EH (cell line): ENCODE results near the gene PIP4P1.

Source experiments
- DNase-seq: peaks from one replicate; pipeline ENCODE4 v3.0.0-alpha.2; 2015; ENCODE audit warnings: low read depth

The PIP4P1 gene

DNA sequence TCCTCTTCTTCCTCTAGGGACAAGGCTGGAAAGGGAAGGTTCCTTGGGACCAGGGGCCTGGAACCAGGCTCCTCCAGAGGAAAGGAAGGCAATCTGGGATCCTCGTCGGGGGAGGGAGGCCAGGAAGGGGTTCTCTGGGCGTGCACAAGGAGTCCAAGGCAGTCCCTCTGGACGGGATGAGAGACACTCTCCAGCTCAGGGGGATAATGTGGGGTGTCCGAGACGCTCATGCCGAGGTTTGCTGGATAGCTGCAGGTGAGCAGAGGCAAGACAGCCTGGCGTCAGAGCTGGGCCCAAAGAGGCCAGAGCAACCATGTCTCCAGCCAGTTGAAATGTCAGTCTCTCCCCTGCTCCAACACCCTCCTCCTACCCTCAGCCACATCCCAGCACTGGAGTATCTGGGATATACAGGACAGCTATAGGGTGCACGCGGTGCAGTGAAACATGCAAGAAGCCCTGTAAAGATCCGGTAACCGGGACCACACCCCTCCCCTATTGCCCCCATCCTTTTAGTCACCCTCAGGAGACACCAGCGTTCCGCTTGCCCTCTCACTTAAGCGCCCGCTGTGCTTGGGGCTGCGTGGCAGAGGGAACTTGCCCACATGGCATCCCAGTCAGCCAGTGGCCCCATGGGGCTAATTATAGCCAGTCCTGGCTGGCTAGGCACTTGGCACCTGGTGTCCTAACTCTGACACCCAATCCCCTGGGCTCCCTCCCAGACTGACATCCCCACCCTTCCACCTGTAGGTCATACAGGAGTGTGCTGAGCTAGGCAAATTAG, 25.5 kb downstream of the PIP4P1 start, which contains the start of gene KLHL33:
TSS of gene KLHL33 (minus strand) at position 585 of the 781 bp plus-strand sequence. CDS start at position 230, 355 bp downstream.
- DNase-seq = no peak

DNA sequence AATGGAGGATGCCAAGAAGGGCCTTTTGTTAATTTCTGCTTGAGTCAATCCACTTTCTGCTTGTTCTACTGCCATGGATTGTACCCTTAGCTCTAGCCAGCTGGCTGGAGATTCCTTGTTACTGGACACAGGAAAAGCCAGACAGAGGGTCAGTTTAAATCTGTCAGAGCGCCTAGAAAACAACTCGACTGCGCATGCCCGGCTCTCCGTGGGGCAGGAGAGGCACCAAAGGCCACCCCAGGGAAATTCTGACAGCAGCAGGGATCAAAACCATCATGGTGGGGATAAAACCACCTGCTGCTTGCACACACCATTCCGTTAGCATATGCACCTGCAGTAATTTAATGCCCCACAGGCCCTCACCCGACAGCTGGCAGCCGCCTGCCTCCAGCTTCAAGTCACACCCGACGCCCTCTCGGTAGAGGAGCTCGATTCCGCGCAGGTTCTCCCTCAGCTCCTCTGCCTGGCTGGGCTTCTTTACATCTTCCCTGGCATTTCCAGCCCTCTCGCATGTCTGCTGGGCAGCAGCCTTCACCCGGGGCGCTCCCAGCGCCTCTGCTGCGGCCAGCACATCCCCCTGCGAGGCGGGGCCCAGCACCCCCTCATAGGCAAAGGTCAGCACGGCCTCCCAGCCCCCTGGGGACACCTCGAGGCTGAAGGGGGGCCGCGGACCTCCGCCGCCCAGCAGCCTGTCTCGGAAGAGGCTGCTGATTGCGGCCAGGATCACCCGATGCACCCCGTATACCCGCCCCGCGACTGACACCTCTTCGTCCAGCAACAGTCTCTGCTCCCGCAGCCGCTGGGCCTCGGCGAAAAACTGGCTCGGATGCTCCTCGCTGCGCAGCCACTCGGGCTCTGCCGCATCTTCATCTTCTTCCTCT, 26.3 kb downstream of the PIP4P1 start:
- DNase-seq = peak; percentile 18

GRCh38 chr14:20429801-20430669, 31.2 kb downstream of the PIP4P1 start:
- DNase-seq = no peak

DNA sequence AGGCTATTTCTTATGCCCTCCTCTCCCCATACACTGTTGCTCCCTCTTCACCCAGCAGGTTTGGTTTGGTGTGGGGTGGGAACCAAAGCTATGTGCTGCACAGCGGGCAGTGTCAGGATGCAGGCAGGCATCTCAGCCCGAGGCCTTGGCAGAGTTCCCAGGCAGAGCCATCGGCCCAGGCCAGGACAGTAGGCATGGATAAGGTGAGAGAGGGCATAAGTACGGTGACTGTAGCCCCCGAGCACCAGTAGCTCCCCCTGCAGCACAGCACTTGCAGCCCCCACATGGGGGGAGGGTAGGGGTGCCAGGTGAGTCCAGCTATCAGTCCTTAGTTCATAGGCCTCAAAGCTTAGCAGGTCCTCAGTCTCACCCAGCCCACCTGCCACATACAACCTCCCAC, 32.4 kb downstream of the PIP4P1 start:
- DNase-seq = no peak

- DNase-seq = no peak
These were observed 33.2 kb downstream of the PIP4P1 start for GRCh38 chr14:20428010-20428365.

- DNase-seq = peak; percentile 69
These were observed 33.8 kb downstream of the PIP4P1 start for GRCh38 chr14:20427231-20428009.

- DNase-seq = no peak
These were observed 36.4 kb downstream of the PIP4P1 start for GRCh38 chr14:20424851-20425250.

DNA sequence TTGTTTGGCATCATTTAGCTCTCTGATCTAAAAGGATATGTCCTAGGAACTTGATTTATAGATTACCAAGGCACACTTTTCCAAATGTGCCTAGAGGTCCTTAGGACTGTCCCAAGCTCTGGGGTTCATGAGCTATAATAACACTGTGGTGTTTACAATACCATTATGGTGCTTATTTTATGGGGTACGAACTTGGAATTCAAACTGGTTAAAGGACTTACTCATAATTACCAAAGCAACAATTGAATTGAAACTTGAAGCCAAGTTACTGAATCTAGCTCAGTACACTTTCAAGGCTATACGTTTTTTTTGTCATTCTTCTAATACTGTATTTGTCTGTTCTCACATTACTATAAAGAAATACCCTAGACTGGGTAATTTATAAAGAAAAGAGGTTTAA, 38.3 kb downstream of the PIP4P1 start:
- DNase-seq = no peak

GRCh38 chr14:20421267-20421666, 40.0 kb downstream of the PIP4P1 start:
- no peak for DNase-seq

DNA sequence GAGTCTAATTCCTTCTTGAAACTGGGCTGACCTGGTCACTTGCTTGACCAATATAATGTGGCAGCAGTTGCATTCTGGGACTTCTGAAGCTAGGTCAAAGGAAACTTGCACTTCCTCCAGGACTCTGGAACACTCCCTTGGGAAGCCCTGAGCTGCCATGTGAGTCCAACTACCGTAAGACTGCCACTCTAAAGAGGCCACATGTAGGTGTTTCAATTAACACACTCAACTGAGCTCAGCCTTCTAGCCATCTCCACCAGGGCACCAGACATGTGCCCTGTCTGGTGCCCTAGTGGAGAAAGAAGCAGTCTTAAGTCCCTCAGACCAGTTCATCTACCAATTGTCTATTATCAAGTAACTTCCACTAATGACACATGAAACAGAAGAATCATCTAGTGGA, 41.8 kb downstream of the PIP4P1 start:
- peak; percentile 22 for DNase-seq

GRCh38 chr14:20418501-20418909, 42.7 kb downstream of the PIP4P1 start:
- no peak for DNase-seq

GRCh38 chr14:20417250-20418186, 43.7 kb downstream of the PIP4P1 start:
- no peak for DNase-seq

GRCh38 chr14:20416223-20416622, 45.0 kb downstream of the PIP4P1 start:
- DNase-seq = no peak

- peak; percentile 65 for DNase-seq
These were observed 45.4 kb downstream of the PIP4P1 start for GRCh38 chr14:20415782-20416206.

GRCh38 chr14:20413744-20414082, 47.5 kb downstream of the PIP4P1 start:
- DNase-seq = peak; percentile 30

DNA sequence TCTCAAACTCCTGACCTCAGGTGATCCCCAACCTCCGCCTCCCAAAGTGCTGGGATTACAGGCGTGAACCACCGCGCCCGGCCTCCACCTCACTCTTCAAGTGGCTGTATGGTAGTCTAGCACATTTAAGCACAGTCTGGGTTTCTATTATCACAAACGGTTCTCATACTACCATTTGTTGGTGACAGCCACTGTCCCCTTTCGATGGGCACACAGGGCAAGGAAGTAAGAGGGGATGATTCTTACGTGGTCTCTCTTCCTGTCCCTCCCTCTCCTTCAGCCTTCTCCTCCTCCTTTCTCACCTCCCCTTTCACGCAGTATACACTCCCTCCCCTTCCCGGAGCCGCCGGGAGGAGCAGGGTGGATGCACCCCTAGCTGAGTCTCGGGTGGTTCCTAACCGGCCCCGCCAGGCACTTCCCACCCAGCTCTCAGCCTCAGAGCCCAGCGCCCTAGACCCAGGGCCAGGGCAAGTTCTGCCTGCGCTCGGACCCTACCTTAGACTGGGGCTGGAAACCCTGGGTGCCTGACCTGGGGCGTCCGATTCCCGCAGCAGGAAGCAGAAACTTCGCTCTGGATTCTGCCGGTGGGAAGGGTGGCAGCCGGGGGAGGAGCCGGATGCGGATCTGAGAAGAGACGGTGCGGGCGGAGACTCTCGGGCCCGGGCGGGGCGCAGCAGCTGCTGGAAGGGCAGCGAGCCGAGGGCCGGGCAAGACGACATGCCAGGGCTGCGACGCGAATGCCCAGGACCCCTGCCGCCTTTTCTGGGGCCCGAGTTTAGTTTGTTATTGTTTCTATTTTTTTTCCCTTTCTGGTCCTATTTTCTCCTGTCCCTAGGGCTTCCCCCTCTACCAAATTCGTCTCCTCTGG, 48.1 kb downstream of the PIP4P1 start, which contains the start of gene TEP1:
TSS of gene TEP1 (minus strand) at position 626 of the 868 bp plus-strand sequence. CDS start 5,062 bp downstream, outside the sequence.
- DNase-seq = peak; percentile 90

DNA sequence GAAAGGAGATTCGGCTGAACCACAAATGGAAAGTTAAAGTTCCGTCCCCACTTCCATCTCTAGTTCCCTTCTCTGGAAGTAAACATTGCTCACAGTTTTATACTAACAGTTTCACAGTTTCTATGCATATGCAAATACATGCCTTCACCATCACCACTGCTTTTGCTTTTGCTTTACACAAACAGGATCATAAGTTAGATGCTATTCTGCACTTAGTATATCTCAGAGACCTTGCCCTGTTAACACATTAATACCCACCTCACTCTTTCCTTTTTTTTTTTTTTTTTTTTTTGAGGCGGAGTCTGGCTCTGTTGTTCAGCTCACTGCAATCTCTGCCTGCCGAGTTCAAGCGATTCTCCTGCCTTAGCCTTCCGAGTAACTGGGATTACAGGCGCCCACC, 48.8 kb downstream of the PIP4P1 start:
- DNase-seq = peak; percentile 25

DNA sequence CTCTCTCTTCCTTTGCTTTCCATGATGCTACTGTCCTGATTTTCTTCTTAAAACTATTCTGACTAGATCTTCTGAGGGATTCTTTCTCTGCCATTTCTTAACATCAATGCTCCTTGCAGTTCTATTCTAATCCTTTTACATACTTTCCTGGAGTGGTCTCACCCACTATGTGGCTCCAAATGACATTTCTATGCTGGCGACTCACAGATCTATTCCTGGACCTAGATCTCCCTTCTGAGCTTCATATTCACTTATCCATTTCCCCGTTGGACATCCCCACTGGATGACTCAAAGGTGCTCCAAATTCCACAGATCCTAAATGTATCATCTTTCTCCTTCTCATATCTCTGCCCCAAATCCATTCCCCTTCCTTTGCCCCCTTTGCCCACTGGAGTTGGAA, 52.0 kb downstream of the PIP4P1 start:
- DNase-seq = peak; percentile 82
